Lower leg skin (tissue), 4 donors: ENCODE data around the gene DPP6. TPM values are rescaled to one million over a fixed set of nuclear protein-coding genes. Genes with fewer than 3 reads are reported as not detected.
A peak's percentile ranks its signal among the peaks of the same experiment; 100 is the strongest.

ENCODE experiments used
- DNase-seq, 2 donors: peaks; one replicate each; pipeline ENCODE4 v3.0.0-alpha.2; 2019; ENCODE audit warnings: low spot score in 2 of 2
- H3K4me3 ChIP-seq: fragments of 200-600 bp; sonication (generic); 2 replicates; pipeline ENCODE4 v1.5.1; 2017; ENCODE audit warnings: mild to moderate bottlenecking, low read depth; ENCODE audit not compliant: poor library complexity, severe bottlenecking
- POLR2A ChIP-seq, 2 donors: fragments of 450-650 bp; IDR thresholded peaks; one replicate each; pipeline ENCODE4 v1.6.1; 2016 to 2017; ENCODE audit warnings: antibody characterized with exemption in 2 of 2, mild to moderate bottlenecking in 1 of 2, moderate library complexity in 1 of 2
- WGBS, 2 donors: methylation state at CpG; one replicate each; pipeline ENCODE4 v1.1.5; 2018; 5-methylcytosine and 5-hydroxymethylcytosine counted together
- intact Hi-C: fragments of 100-400 bp; cut with DNase I; formaldehyde crosslinking; loops from one replicate; pipeline ENCODE4 v1.15.0; 2023; ENCODE audit warnings: low total_unique reads
- total RNA-seq, 4 donors: library from RNA; depleted of rRNA; stranded (reverse); fragments of >200 nt; gene quantifications; one replicate each; pipeline ENCODE4 v1.1.0, GENCODE V29; 2016
- TF ChIP-seq, protein P1 (sequence below), 3 donors: fragments of 450-650 bp; IDR thresholded peaks; one replicate each; pipeline ENCODE4 v1.5.1; 2016; ENCODE audit warnings: antibody characterized with exemption in 3 of 3, mild to moderate bottlenecking in 3 of 3, moderate library complexity in 2 of 3

DPP6 gene
- total RNA-seq, 4 donors from 2014 or later, result 1.0 to 4.5 (median 2.9) TPM

- TF ChIP-seq, protein P1, sequence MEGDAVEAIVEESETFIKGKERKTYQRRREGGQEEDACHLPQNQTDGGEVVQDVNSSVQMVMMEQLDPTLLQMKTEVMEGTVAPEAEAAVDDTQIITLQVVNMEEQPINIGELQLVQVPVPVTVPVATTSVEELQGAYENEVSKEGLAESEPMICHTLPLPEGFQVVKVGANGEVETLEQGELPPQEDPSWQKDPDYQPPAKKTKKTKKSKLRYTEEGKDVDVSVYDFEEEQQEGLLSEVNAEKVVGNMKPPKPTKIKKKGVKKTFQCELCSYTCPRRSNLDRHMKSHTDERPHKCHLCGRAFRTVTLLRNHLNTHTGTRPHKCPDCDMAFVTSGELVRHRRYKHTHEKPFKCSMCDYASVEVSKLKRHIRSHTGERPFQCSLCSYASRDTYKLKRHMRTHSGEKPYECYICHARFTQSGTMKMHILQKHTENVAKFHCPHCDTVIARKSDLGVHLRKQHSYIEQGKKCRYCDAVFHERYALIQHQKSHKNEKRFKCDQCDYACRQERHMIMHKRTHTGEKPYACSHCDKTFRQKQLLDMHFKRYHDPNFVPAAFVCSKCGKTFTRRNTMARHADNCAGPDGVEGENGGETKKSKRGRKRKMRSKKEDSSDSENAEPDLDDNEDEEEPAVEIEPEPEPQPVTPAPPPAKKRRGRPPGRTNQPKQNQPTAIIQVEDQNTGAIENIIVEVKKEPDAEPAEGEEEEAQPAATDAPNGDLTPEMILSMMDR (IDR thresholded peaks at IDR 0.05), result no peak
- TF ChIP-seq POLR2A (IDR thresholded peaks at IDR 0.05), result no peak
- no peak overlapping the region for H3K4me3 ChIP-seq
- intact Hi-C loops, result no loop called here
- 83 to 88% methylated on average over 26 of the region's 26 CpGs for WGBS, 2 donors
- DNase-seq, result no peak
Measured at GRCh38 chr7:154748089-154748786, 696.0 kb downstream of the DPP6 start.

GRCh38 chr7:154750353-154750801 is 698.2 kb downstream of the DPP6 start:
- no peak for TF ChIP-seq POLR2A (IDR thresholded peaks at IDR 0.05)
- TF ChIP-seq, protein P1 (IDR thresholded peaks at IDR 0.05), result no peak
- 90% methylated on average over 27 of the region's 27 CpGs for WGBS, 2 donors
- no peak for DNase-seq
- H3K4me3 ChIP-seq, result no peak overlapping the region
- intact Hi-C loops, result no loop called here

GRCh38 chr7:154753226-154753625 is 701.0 kb downstream of the DPP6 start:
- no peak overlapping the region for H3K4me3 ChIP-seq
- intact Hi-C loops, result no loop called here
- 91 to 93% methylated on average over 12 of the region's 12 CpGs for WGBS, 2 donors
- no peak for DNase-seq
- no peak for TF ChIP-seq POLR2A (IDR thresholded peaks at IDR 0.05)
- TF ChIP-seq, protein P1 (IDR thresholded peaks at IDR 0.05), result no peak

GRCh38 chr7:154757756-154758155 is 705.6 kb downstream of the DPP6 start:
- no peak overlapping the region for H3K4me3 ChIP-seq
- intact Hi-C loops, result no loop called here
- TF ChIP-seq, protein P1 (IDR thresholded peaks at IDR 0.05), result no peak
- TF ChIP-seq POLR2A (IDR thresholded peaks at IDR 0.05), result no peak
- 84 to 92% methylated on average over 13 of the region's 13 CpGs for WGBS, 2 donors
- DNase-seq, result no peak

GRCh38 chr7:154759989-154760388 is 707.8 kb downstream of the DPP6 start:
- intact Hi-C loops, result no loop called here
- 81 to 83% methylated on average over 6 of the region's 6 CpGs for WGBS, 2 donors
- DNase-seq, result no peak
- no peak overlapping the region for H3K4me3 ChIP-seq
- TF ChIP-seq POLR2A (IDR thresholded peaks at IDR 0.05), result no peak
- TF ChIP-seq, protein P1 (IDR thresholded peaks at IDR 0.05), result no peak

- 60 to 91% methylated on average over 1 of the region's 1 CpG for WGBS, 2 donors
- H3K4me3 ChIP-seq, result no peak overlapping the region
- TF ChIP-seq, protein P1 (IDR thresholded peaks at IDR 0.05), result no peak
- TF ChIP-seq POLR2A (IDR thresholded peaks at IDR 0.05), result no peak
Measured at GRCh38 chr7:154765118-154765517, 712.9 kb downstream of the DPP6 start.

More at GRCh38 chr7:154765118-154765517, 712.9 kb downstream of the DPP6 start:
- peak in 1 of 2 donors; percentile 3 for DNase-seq
- intact Hi-C loops, result no loop called here
